OCI-LY1 (cell line): ENCODE data around the gene MEGF6.

Experiments used
- H2AFZ ChIP-seq: fragments of 200-600 bp; sonication (generic), shearing (Covaris generic); 2 replicates; pipeline ENCODE4 v1.6.0; 2014; ENCODE audit warnings: antibody characterized with exemption, mild to moderate bottlenecking, low read length
- H3F3A ChIP-seq: fragments of 200-600 bp; sonication (generic), shearing (Covaris generic); 2 replicates; pipeline ENCODE4 v1.6.0; 2014; ENCODE audit warnings: mild to moderate bottlenecking, antibody characterized with exemption, low read length, moderate library complexity; ENCODE audit not compliant: insufficient read depth
- H3K27ac ChIP-seq: fragments of 200-600 bp; sonication (generic); 2 replicates; pipeline ENCODE4 v1.5.1; 2014; ENCODE audit warnings: low read length, mixed run types, mild to moderate bottlenecking, low read depth; ENCODE audit not compliant: poor library complexity, severe bottlenecking
- H3K27me3 ChIP-seq: fragments of 200-600 bp; sonication (generic); 2 replicates; pipeline ENCODE4 v1.6.0; 2014; ENCODE audit warnings: antibody characterized with exemption, mild to moderate bottlenecking, low read length, moderate library complexity; ENCODE audit not compliant: insufficient read depth
- H3K36me3 ChIP-seq: fragments of 200-600 bp; sonication (generic); 2 replicates; pipeline ENCODE4 v1.6.1; 2014; ENCODE audit warnings: mild to moderate bottlenecking, antibody characterized with exemption, low read length, moderate library complexity, mixed read lengths; ENCODE audit not compliant: insufficient read depth
- H3K4me1 ChIP-seq: fragments of 200-600 bp; sonication (generic); 2 replicates; pipeline ENCODE4 v1.5.1; 2014; ENCODE audit warnings: mild to moderate bottlenecking, low read length, moderate library complexity; ENCODE audit not compliant: insufficient read depth, severe bottlenecking
- H3K4me2 ChIP-seq: fragments of 200-600 bp; sonication (generic), shearing (Covaris generic); 2 replicates; pipeline ENCODE4 v1.6.1; 2014; ENCODE audit warnings: low read length
- H3K4me3 ChIP-seq: fragments of 200-600 bp; sonication (generic); 2 replicates; pipeline ENCODE4 v1.5.1; 2014; ENCODE audit warnings: low read length, low read depth, mild to moderate bottlenecking, mixed read lengths; ENCODE audit not compliant: poor library complexity, severe bottlenecking
- H3K79me2 ChIP-seq: fragments of 200-600 bp; shearing (Covaris generic); 2 replicates; pipeline ENCODE4 v1.6.1; 2016; ENCODE audit warnings: mixed run types, low read length, mixed read lengths; ENCODE audit not compliant: insufficient read depth
- H3K9ac ChIP-seq: fragments of 200-600 bp; sonication (generic), shearing (Covaris generic); 2 replicates; pipeline ENCODE4 v1.6.1; 2014; ENCODE audit warnings: mild to moderate bottlenecking, low read length, mixed read lengths
- H3K9me2 ChIP-seq: fragments of 200-600 bp; sonication (generic), shearing (Covaris generic); 2 replicates; pipeline ENCODE4 v1.6.1; 2014; ENCODE audit warnings: low read depth, mild to moderate bottlenecking, low read length, mixed read lengths
- H3K9me3 ChIP-seq: fragments of 200-600 bp; shearing (Covaris generic); 2 replicates; pipeline ENCODE4 v1.6.1; 2014; ENCODE audit warnings: low read length, mixed read lengths
- H4K20me1 ChIP-seq: fragments of 200-600 bp; sonication (generic), shearing (Covaris generic); 2 replicates; pipeline ENCODE4 v1.6.0; 2016; ENCODE audit warnings: mild to moderate bottlenecking, low read length; ENCODE audit not compliant: insufficient read depth
- EZH2 ChIP-seq: fragments of 200-600 bp; sonication (generic), shearing (Covaris generic); IDR thresholded peaks from 2 replicates; pipeline ENCODE4 v1.8.0; 2017; ENCODE audit warnings: borderline replicate concordance, mixed run types, mild to moderate bottlenecking, antibody characterized with exemption, low read length, moderate library complexity, mixed read lengths
- TF ChIP-seq, protein P1 (sequence below): fragments of 200-600 bp; sonication (generic), shearing (Covaris generic); IDR thresholded peaks from 2 replicates; pipeline ENCODE4 v1.5.1; 2017; ENCODE audit warnings: mild to moderate bottlenecking, antibody characterized with exemption, low read length, moderate library complexity, mixed read lengths

MEGF6 gene

GRCh38 chr1:3471356-3472087, 139.8 kb downstream of the MEGF6 start:
- H3K9me2 ChIP-seq: no peaks in the 10 kb centered on the region
- H3K27ac ChIP-seq: no peak overlapping the region
- H3K27me3 ChIP-seq: no peaks in the 10 kb centered on the region; the same call in 1 of the 2 replicates
- no peak overlapping the region for H3K4me3 ChIP-seq
- H4K20me1 ChIP-seq: no peaks in the 10 kb centered on the region
- H2AFZ ChIP-seq: no peak overlapping the region
- H3F3A ChIP-seq: no peaks in the 10 kb centered on the region
- no peaks in the 10 kb centered on the region for H3K79me2 ChIP-seq
- no peaks in the 10 kb centered on the region for H3K4me1 ChIP-seq
- H3K4me2 ChIP-seq: no peak overlapping the region
- no peaks in the 10 kb centered on the region for H3K9me3 ChIP-seq
- no peaks in the 10 kb centered on the region for H3K36me3 ChIP-seq
- no peak overlapping the region for H3K9ac ChIP-seq
- TF ChIP-seq, protein P1, sequence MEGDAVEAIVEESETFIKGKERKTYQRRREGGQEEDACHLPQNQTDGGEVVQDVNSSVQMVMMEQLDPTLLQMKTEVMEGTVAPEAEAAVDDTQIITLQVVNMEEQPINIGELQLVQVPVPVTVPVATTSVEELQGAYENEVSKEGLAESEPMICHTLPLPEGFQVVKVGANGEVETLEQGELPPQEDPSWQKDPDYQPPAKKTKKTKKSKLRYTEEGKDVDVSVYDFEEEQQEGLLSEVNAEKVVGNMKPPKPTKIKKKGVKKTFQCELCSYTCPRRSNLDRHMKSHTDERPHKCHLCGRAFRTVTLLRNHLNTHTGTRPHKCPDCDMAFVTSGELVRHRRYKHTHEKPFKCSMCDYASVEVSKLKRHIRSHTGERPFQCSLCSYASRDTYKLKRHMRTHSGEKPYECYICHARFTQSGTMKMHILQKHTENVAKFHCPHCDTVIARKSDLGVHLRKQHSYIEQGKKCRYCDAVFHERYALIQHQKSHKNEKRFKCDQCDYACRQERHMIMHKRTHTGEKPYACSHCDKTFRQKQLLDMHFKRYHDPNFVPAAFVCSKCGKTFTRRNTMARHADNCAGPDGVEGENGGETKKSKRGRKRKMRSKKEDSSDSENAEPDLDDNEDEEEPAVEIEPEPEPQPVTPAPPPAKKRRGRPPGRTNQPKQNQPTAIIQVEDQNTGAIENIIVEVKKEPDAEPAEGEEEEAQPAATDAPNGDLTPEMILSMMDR: no peak
- no peak for TF ChIP-seq EZH2

- Histone ChIP-seq H3K4me2 (no peak overlapping the region), H3K9ac (no peak overlapping the region), H3K27ac (no peak overlapping the region)
These were observed 140.5 kb downstream of the MEGF6 start for GRCh38 chr1:3470650-3471355.

DNA sequence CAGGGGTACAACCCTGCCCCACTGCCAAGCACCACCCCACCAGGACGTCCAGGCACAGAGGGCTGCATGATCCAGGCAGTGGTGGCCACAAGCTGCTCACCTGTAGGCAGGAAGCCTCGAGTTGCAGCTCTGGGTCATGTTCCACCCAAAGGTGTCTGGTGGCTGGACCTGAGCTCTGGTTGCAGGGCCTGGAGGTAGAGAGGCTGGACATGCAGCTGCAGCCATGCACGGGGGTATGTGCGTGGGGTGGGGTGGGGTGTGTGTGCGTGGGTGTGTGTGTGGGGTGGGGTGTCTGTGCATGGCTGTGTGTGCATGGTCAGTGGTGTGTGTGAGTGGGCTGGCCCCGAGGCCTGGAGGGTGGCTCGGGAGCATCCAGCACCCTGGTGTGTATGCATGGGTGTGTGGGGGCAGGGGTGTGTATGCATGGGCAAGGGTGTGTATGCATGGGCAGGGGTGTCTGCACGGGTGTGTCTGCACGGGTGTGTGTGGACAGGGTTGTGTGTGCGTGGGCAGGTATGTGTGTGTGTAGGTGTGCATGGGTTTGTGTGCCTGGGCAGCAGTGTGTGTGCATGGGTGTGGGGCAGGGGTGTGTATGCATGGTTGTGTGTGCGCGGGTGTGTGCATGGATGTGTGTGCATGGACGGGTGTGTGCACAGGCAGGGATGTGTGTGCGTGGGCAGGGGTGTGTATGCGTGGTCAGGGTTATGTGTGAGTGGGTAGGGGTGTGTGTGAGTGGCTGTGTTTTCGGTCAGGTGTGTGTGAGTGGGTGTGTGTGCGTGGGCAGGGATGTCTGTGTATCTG, 141.3 kb downstream of the MEGF6 start:
- no peaks in the 10 kb centered on the region for H3K9me3 ChIP-seq
- no peak overlapping the region for H3K9ac ChIP-seq
- H3K79me2 ChIP-seq: no peaks in the 10 kb centered on the region
- H3K36me3 ChIP-seq: no peaks in the 10 kb centered on the region
- no peak overlapping the region for H2AFZ ChIP-seq
- H3K27me3 ChIP-seq: no peaks in the 10 kb centered on the region; the same call in 1 of the 2 replicates
- H3F3A ChIP-seq: no peaks in the 10 kb centered on the region
- no peaks in the 10 kb centered on the region for H4K20me1 ChIP-seq
- no peak overlapping the region for H3K27ac ChIP-seq
- no peaks in the 10 kb centered on the region for H3K4me1 ChIP-seq
- H3K4me3 ChIP-seq: no peak overlapping the region
- no peaks in the 10 kb centered on the region for H3K9me2 ChIP-seq
- TF ChIP-seq, protein P1: no peak
- no peak for TF ChIP-seq EZH2
- no peak overlapping the region for H3K4me2 ChIP-seq

More at GRCh38 chr1:3470650-3471355, 140.5 kb downstream of the MEGF6 start:
- Histone ChIP-seq H3K9me2 (no peaks in the 10 kb centered on the region), H3K4me1 (no peaks in the 10 kb centered on the region), H3K27me3 (no peaks in the 10 kb centered on the region; the same call in 1 of the 2 replicates), H3K36me3 (no peaks in the 10 kb centered on the region), H3F3A (no peaks in the 10 kb centered on the region), H3K4me3 (no peak overlapping the region), H2AFZ (no peak overlapping the region), H3K9me3 (no peaks in the 10 kb centered on the region), H3K79me2 (no peaks in the 10 kb centered on the region), H4K20me1 (no peaks in the 10 kb centered on the region)
- TF ChIP-seq, protein P1: no peak
- no peak for TF ChIP-seq EZH2
